BLaER1 (cell line): ENCODE data around the gene USH2A.

Experiments
- H3K27ac ChIP-seq: shearing (Covaris generic); formaldehyde crosslinking; 2 replicates; pipeline ENCODE4 v1.8.1; 2022
- H3K27me3 ChIP-seq: shearing (Covaris generic); formaldehyde crosslinking; 2 replicates; pipeline ENCODE4 v1.8.1; 2022
- H3K36me3 ChIP-seq: shearing (Covaris generic); formaldehyde crosslinking; 2 replicates; pipeline ENCODE4 v1.8.1; 2022
- H3K4me1 ChIP-seq: shearing (Covaris generic); formaldehyde crosslinking; 2 replicates; pipeline ENCODE4 v1.8.1; 2022
- H3K4me2 ChIP-seq: shearing (Covaris generic); formaldehyde crosslinking; 2 replicates; pipeline ENCODE4 v1.8.1; 2022
- H3K4me3 ChIP-seq: shearing (Covaris generic); formaldehyde crosslinking; 2 replicates; pipeline ENCODE4 v1.8.1; 2022
- H3K9ac ChIP-seq: shearing (Covaris generic); formaldehyde crosslinking; 2 replicates; pipeline ENCODE4 v1.8.1; 2022
- H3K9me3 ChIP-seq: shearing (Covaris generic); formaldehyde crosslinking; 2 replicates; pipeline ENCODE4 v1.8.1; 2022
- H4K20me1 ChIP-seq: shearing (Covaris generic); formaldehyde crosslinking; 2 replicates; pipeline ENCODE4 v1.8.1; 2022
- Cebpa-rat ChIP-seq: shearing (Covaris generic); IDR thresholded peaks from 2 replicates; pipeline ENCODE4 v1.8.1; 2022

The USH2A gene, protein sequence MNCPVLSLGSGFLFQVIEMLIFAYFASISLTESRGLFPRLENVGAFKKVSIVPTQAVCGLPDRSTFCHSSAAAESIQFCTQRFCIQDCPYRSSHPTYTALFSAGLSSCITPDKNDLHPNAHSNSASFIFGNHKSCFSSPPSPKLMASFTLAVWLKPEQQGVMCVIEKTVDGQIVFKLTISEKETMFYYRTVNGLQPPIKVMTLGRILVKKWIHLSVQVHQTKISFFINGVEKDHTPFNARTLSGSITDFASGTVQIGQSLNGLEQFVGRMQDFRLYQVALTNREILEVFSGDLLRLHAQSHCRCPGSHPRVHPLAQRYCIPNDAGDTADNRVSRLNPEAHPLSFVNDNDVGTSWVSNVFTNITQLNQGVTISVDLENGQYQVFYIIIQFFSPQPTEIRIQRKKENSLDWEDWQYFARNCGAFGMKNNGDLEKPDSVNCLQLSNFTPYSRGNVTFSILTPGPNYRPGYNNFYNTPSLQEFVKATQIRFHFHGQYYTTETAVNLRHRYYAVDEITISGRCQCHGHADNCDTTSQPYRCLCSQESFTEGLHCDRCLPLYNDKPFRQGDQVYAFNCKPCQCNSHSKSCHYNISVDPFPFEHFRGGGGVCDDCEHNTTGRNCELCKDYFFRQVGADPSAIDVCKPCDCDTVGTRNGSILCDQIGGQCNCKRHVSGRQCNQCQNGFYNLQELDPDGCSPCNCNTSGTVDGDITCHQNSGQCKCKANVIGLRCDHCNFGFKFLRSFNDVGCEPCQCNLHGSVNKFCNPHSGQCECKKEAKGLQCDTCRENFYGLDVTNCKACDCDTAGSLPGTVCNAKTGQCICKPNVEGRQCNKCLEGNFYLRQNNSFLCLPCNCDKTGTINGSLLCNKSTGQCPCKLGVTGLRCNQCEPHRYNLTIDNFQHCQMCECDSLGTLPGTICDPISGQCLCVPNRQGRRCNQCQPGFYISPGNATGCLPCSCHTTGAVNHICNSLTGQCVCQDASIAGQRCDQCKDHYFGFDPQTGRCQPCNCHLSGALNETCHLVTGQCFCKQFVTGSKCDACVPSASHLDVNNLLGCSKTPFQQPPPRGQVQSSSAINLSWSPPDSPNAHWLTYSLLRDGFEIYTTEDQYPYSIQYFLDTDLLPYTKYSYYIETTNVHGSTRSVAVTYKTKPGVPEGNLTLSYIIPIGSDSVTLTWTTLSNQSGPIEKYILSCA (N-terminal part only)

DNA sequence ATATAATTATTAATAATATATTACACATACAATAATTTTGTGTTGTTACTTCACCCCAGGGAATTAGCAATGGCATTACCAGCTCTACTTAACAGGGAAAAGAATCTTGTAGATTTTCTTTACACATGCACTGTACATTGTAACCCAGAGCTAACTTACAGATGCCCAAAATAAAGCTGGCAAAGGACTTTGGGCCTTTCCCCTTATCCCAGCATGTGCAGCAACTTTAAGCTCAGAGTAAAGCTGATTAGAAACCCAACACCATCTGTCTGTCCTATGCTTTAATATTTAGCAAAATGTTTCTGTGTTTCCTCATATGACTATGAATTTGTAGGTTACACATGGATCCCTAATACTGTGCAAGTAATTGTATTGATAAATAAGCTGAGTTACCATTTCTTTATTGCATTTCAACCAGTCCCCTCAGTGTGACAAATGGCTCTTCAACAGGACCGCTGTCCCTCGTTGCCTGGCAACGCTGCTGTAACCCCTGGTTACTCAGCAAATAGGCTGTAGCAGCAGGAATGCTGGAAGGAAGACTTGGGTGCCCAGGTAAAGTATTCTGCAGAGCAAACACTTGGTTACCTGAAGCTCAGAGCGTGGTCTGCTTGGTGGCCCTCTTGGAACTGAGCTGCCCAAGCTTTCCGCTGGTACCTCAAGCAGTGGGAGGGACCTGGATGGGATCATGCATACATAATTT lies at the start of gene USH2A:
Gene USH2A (minus strand): TSS at position 628 of the 700 bp plus-strand sequence. CDS start 1,112 bp downstream, outside the sequence.
- Histone ChIP-seq H3K9ac (no peak within 1 kb of the TSS), H3K4me1 (no peaks in the 10 kb centered on the region), H3K9me3 (no peaks in the 10 kb centered on the region), H3K27me3 (no peaks in the 10 kb centered on the region), H3K36me3 (no peaks in the 10 kb centered on the region), H3K4me3 (no peak within 1 kb of the TSS), H3K27ac (no peak within 1 kb of the TSS), H4K20me1 (no peaks in the 10 kb centered on the region), H3K4me2 (no peak within 1 kb of the TSS)
- no peak for TF ChIP-seq Cebpa-rat

DNA sequence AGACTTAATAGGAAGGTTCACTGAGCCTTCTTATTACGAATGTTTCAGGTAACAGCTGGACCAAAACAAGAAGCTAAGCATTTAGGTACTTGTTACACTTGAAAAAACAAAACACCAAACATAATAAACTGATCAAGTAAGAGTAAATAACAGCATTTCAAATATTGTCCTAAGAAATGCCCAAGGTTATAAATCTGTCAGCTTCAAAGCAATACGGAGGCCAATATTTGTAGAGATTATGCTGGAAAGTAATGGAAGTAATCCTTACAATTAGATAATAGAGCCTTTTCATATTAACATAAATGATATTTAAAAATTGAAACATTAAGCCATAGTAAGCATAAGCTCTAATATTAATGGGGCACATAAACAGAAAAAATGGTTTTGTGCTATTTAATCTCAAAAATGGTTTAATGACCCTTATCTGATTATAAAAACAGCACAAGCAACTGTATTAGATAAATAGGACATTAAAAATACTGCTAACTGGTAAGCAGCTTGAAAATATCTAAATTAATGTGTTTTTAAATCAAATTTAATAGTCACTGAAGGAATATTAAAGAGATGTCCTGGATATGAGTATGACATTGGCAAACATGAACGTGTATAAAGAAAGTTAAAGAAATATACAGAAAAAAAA lies 43.0 kb upstream of the USH2A start:
- no peaks in the 10 kb centered on the region for H4K20me1 ChIP-seq
- no peaks in the 10 kb centered on the region for H3K36me3 ChIP-seq
- H3K4me2 ChIP-seq: no peak overlapping the region
- no peaks in the 10 kb centered on the region for H3K4me1 ChIP-seq
- H3K9ac ChIP-seq: no peak overlapping the region
- no peak overlapping the region for H3K4me3 ChIP-seq
- no peak for TF ChIP-seq Cebpa-rat
- H3K9me3 ChIP-seq: no peaks in the 10 kb centered on the region
- H3K27me3 ChIP-seq: no peaks in the 10 kb centered on the region
- H3K27ac ChIP-seq: no peak overlapping the region

DNA sequence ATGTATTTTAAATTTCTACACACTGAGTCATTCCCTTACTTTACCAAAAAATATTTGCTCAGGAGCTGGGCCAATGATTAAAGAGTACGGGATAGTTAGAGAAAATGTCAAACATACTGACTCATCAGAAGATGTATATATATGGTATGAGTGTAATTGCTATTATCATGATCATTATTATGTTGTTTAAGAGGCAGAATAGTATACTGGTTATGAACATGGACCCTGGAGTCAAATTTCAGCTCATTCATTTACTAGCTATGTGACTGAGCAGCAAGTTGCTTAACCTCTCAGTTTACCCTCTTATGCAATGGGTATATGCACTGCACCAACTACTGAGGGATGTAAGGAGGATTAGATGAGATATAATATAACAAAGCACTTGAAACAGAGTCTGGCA lies 41.2 kb upstream of the USH2A start:
- no peaks in the 10 kb centered on the region for H3K4me1 ChIP-seq
- H3K4me3 ChIP-seq: no peak overlapping the region

DNA sequence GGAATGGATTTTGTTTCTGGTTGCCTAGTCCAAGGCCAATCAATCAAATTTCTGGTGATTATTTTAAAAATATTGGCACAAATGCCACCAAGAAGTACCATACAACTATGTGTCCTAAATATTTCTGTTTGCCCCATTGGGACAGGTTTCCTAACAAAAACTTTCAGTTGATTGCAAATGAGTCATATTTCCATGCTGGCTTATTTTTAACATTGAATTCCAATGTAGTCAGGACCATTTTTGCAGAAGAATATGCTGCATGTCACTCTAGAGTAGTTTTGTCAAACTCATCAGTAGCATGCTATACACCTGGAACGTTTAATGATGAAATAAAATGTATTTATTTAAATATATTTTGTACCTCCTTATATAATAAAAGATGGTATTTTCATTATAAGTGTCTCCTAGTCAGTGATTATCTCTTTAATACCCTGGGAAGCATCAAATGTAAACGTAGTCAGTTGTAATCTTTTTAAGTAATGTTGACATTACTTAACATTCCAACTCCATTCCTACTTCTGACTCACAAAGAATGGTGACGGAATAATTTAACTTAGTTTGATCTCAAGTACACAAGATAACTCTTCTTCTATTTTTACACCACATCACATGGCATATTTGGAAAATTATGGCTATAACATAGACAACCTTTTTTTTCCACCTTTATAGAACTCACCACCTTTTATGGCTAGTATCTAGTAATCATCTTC lies 39.0 kb upstream of the USH2A start:
- no peaks in the 10 kb centered on the region for H4K20me1 ChIP-seq
- no peak overlapping the region for H3K9ac ChIP-seq
- TF ChIP-seq Cebpa-rat: no peak
- no peak overlapping the region for H3K4me3 ChIP-seq
- H3K4me1 ChIP-seq: no peaks in the 10 kb centered on the region
- H3K9me3 ChIP-seq: no peaks in the 10 kb centered on the region
- no peaks in the 10 kb centered on the region for H3K27me3 ChIP-seq
- H3K27ac ChIP-seq: no peak overlapping the region
- H3K36me3 ChIP-seq: no peaks in the 10 kb centered on the region
- no peak overlapping the region for H3K4me2 ChIP-seq

More for the DNA sequence above, 41.2 kb upstream of the USH2A start:
- H3K27me3 ChIP-seq: no peaks in the 10 kb centered on the region
- H3K9me3 ChIP-seq: no peaks in the 10 kb centered on the region
- TF ChIP-seq Cebpa-rat: no peak
- no peak overlapping the region for H3K4me2 ChIP-seq
- H4K20me1 ChIP-seq: no peaks in the 10 kb centered on the region
- H3K9ac ChIP-seq: no peak overlapping the region
- H3K27ac ChIP-seq: no peak overlapping the region
- no peaks in the 10 kb centered on the region for H3K36me3 ChIP-seq

DNA sequence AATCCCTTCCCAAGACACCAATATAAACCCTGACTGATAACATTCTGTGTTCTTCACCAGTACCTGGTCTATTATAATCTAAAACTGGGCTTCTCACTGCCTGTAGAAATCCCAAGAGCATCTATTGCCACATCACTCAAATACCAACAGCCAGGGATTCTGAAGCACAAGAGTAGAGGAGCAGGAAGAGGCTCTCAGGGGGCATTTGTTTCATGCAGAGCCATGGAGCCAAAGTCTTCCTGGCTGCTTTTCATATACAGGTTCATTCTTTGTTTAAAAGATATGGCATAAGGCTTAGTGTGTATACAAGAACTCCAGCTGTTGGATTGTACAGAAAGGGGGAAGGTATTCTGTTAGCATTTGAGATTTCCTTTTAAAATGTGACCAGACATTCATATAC lies 38.2 kb upstream of the USH2A start:
- H3K27me3 ChIP-seq: no peaks in the 10 kb centered on the region
- H3K9ac ChIP-seq: no peak overlapping the region
- H3K4me2 ChIP-seq: no peak overlapping the region
- H3K9me3 ChIP-seq: no peaks in the 10 kb centered on the region
- H3K4me1 ChIP-seq: no peaks in the 10 kb centered on the region
- no peak overlapping the region for H3K27ac ChIP-seq
- TF ChIP-seq Cebpa-rat: no peak
- H3K4me3 ChIP-seq: no peak overlapping the region
- no peaks in the 10 kb centered on the region for H4K20me1 ChIP-seq
- no peaks in the 10 kb centered on the region for H3K36me3 ChIP-seq

DNA sequence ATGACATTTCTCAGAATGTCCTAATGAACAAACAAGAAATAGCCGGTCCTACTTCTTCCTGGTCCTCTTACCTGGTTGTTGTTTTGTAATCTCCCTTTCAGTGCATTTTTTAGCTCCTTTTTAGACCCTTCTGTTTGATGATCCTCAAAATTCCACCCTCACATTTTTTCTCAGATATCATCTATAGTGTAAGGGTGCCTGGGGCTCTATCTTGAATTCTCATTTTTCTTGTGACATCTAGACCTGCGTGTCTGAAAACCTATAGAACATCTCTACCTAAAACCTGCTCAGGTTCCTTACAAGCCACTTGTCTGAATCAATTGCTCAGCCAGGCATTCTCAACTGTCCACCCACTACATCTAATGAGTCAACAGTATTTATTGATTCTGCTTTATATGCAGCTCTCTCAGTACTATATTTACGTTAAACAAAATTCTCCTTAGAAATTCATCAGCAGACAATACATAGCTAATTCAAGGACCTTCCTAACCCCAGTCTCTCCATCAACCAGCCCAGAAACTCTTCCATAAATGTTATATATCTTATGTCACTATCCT lies 36.5 kb upstream of the USH2A start:
- TF ChIP-seq Cebpa-rat: no peak
- H3K27ac ChIP-seq: no peak overlapping the region
- no peak overlapping the region for H3K4me3 ChIP-seq
- no peaks in the 10 kb centered on the region for H3K9me3 ChIP-seq
- no peaks in the 10 kb centered on the region for H3K36me3 ChIP-seq
- H3K9ac ChIP-seq: no peak overlapping the region
- no peak overlapping the region for H3K4me2 ChIP-seq
- H4K20me1 ChIP-seq: no peaks in the 10 kb centered on the region
- no peaks in the 10 kb centered on the region for H3K4me1 ChIP-seq
- H3K27me3 ChIP-seq: no peaks in the 10 kb centered on the region

DNA sequence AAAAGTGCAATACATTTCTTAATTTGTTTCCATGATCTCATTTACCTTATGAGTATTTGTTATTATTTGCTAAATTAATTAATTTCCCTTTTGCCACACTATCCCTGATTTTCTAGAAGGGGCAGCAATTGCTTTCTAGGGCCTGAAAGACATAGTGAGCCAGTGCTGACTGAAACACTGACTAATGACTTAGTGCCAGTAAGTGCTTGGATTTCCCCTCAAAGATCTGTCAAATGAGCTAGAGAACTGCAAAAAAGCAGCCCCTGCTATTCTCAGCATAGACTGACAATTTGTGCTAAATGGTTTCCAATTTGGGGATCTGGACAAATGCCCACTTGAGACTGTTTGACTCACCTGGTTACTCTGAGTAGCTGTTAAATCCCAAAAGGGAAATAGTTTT lies 35.6 kb upstream of the USH2A start:
- Histone ChIP-seq H3K9me3 (no peaks in the 10 kb centered on the region), H4K20me1 (no peaks in the 10 kb centered on the region), H3K27ac (no peak overlapping the region), H3K4me1 (no peaks in the 10 kb centered on the region), H3K27me3 (no peaks in the 10 kb centered on the region), H3K9ac (no peak overlapping the region), H3K36me3 (no peaks in the 10 kb centered on the region), H3K4me3 (no peak overlapping the region), H3K4me2 (no peak overlapping the region)
- no peak for TF ChIP-seq Cebpa-rat

DNA sequence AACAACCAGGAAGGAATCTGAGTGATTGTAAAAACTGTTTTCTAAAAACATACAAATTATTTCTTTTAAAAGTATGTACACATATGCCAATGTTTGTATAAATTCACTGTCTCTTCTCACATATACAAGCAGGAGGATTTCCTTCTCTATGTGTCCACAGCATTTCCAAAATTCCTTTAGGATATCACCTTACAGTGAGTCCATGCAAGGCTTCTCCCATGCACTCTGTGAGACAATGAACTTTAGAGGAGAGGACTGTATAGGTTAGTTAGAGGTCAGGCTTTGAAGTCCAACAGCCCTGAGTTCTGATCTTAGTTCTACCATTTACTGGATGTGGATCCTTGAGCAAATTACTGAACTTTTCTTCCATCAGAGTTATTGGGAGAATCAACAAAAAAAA lies 34.1 kb upstream of the USH2A start:
- Histone ChIP-seq H3K27me3 (no peaks in the 10 kb centered on the region), H3K4me2 (no peak overlapping the region), H3K4me1 (no peaks in the 10 kb centered on the region), H3K9me3 (no peaks in the 10 kb centered on the region), H3K4me3 (no peak overlapping the region), H4K20me1 (no peaks in the 10 kb centered on the region), H3K36me3 (no peaks in the 10 kb centered on the region), H3K27ac (no peak overlapping the region), H3K9ac (no peak overlapping the region)
- no peak for TF ChIP-seq Cebpa-rat
